IMR-90 (cell line): ENCODE results near the gene CALN1. TPM values are rescaled to one million over a fixed set of nuclear protein-coding genes. Genes with fewer than 3 reads are reported as not detected.

Experiments used
- ATAC-seq: fragments of 200-7000 bp; cut with Tn5 transposase; 2 replicates; pipeline ENCODE4 v1.9.1; 2020; ENCODE audit warnings: low read depth, mild to moderate bottlenecking, moderate library complexity
- BruUV-seq: library from RNA; stranded (reverse); fragments of 400-500 nt; replicated peaks from 2 replicates; lab custom pipeline; 2021; lab: Mats Ljungman, UMichigan
- CTCF ChIA-PET: fragments of 300-600 bp; formaldehyde crosslinking; extraction: SDS; loops from one replicate; lab custom pipeline; 2021; ENCODE audit warnings: antibody characterized with exemption; lab: Yijun Ruan, JAX
- POLR2A ChIA-PET: fragments of 300-600 bp; sonication (Branson Sonifier 250); formaldehyde crosslinking; loops from one replicate; lab custom pipeline; 2022; ENCODE audit warnings: antibody characterized with exemption; ENCODE audit not compliant: unreplicated experiment; lab: Charles Lee
- DNase-seq: peaks from one replicate; pipeline ENCODE4 v3.0.0; 2013
- H2AFZ ChIP-seq: replicated peaks from 2 replicates; pipeline ENCODE3; 2013; ENCODE audit warnings: low read length, mild to moderate bottlenecking; ENCODE audit not compliant: poor library complexity
- H2AK5ac ChIP-seq: 2 replicates; pipeline ENCODE4 v1.6.1; 2013; ENCODE audit warnings: low read depth, low read length, inconsistent platforms
- H2AK9ac ChIP-seq: replicated peaks from 2 replicates; pipeline ENCODE3; 2013; ENCODE audit warnings: mild to moderate bottlenecking, low read depth, low read length, moderate library complexity; ENCODE audit not compliant: poor library complexity
- H2BK120ac ChIP-seq: 2 replicates; pipeline ENCODE4 v1.6.1; 2013; ENCODE audit warnings: low read depth, low read length, inconsistent platforms
- H2BK15ac ChIP-seq: 3 replicates; pipeline ENCODE4 v1.6.1; 2013; ENCODE audit warnings: low read depth, low read length, inconsistent platforms
- H2BK20ac ChIP-seq: 2 replicates; pipeline ENCODE4 v1.6.1; 2013; ENCODE audit warnings: low read depth, mild to moderate bottlenecking, inconsistent platforms, low read length, moderate library complexity
- H2BK5ac ChIP-seq: 2 replicates; pipeline ENCODE4 v1.6.1; 2013; ENCODE audit warnings: mild to moderate bottlenecking, low read depth, low read length, inconsistent platforms; ENCODE audit not compliant: poor library complexity, severe bottlenecking
- H3K14ac ChIP-seq: replicated peaks from 2 replicates; pipeline ENCODE4 v1.6.1; 2013; ENCODE audit warnings: low read depth, low read length, inconsistent platforms
- H3K18ac ChIP-seq: 2 replicates; pipeline ENCODE4 v1.6.1; 2013; ENCODE audit warnings: low read depth, low read length, control low read depth
- H3K23ac ChIP-seq: 2 replicates; pipeline ENCODE4 v1.6.1; 2013; ENCODE audit warnings: low read depth, low read length, inconsistent platforms
- H3K27ac ChIP-seq: 2 replicates; pipeline ENCODE4 v1.5.1; 2013; ENCODE audit warnings: mild to moderate bottlenecking, control low read depth, low read length; ENCODE audit not compliant: insufficient read depth
- H3K27me3 ChIP-seq: 2 replicates; pipeline ENCODE4 v1.6.1; 2013; ENCODE audit warnings: low read length; ENCODE audit not compliant: control insufficient read depth, insufficient read depth
- H3K36me3 ChIP-seq: 2 replicates; pipeline ENCODE4 v1.6.1; 2013; ENCODE audit warnings: low read length, mixed read lengths; ENCODE audit not compliant: control insufficient read depth, insufficient read depth
- H3K4ac ChIP-seq: 2 replicates; pipeline ENCODE4 v1.6.1; 2013; ENCODE audit warnings: low read depth, low read length, inconsistent platforms
- H3K4me1 ChIP-seq: 2 replicates; pipeline ENCODE4 v1.6.1; 2013; ENCODE audit warnings: low read length, mixed read lengths; ENCODE audit not compliant: control insufficient read depth, insufficient read depth
- H3K4me2 ChIP-seq: 2 replicates; pipeline ENCODE4 v1.6.1; 2013; ENCODE audit warnings: low read depth, mild to moderate bottlenecking, control low read depth, low read length, moderate library complexity
- H3K4me3 ChIP-seq: 2 replicates; pipeline ENCODE4 v1.5.1; 2013; ENCODE audit warnings: low read depth, mild to moderate bottlenecking, control low read depth, low read length, moderate library complexity; ENCODE audit not compliant: insufficient read depth
- H3K56ac ChIP-seq: 2 replicates; pipeline ENCODE4 v1.6.1; 2013; ENCODE audit warnings: low read length, inconsistent platforms; ENCODE audit not compliant: insufficient read depth; ENCODE audit errors: extremely low read depth
- H3K79me1 ChIP-seq, 2 experiments: 2 replicates each; pipeline ENCODE4 v1.6.1; 2013; ENCODE audit warnings: low read length in 2 of 2, inconsistent platforms in 1 of 2, low read depth in 1 of 2
- H3K9ac ChIP-seq: 2 replicates; pipeline ENCODE4 v1.6.1; 2013; ENCODE audit warnings: low read depth, low read length, control low read depth
- H3K9me1 ChIP-seq: 2 replicates; pipeline ENCODE4 v1.6.1; 2013; ENCODE audit warnings: low read length, inconsistent platforms; ENCODE audit not compliant: insufficient read depth
- H3K9me3 ChIP-seq: 2 replicates; pipeline ENCODE4 v1.6.1; 2013; ENCODE audit warnings: low read length; ENCODE audit not compliant: control insufficient read depth, insufficient read depth
- H4K20me1 ChIP-seq: 2 replicates; pipeline ENCODE4 v1.6.1; 2013; ENCODE audit warnings: low read length, inconsistent platforms; ENCODE audit not compliant: insufficient read depth
- H4K5ac ChIP-seq: 2 replicates; pipeline ENCODE4 v1.6.1; 2013; ENCODE audit warnings: mild to moderate bottlenecking, low read depth, low read length, control low read depth
- H4K8ac ChIP-seq, 2 experiments: 2 replicates each; pipeline ENCODE4 v1.6.1; 2013; ENCODE audit warnings: low read depth in 2 of 2, low read length in 2 of 2, control low read depth in 1 of 2, inconsistent platforms in 1 of 2
- H4K91ac ChIP-seq: 2 replicates; pipeline ENCODE4 v1.6.1; 2013; ENCODE audit warnings: low read depth, low read length, inconsistent platforms; ENCODE audit not compliant: insufficient read depth
- BHLHE40 ChIP-seq: fragments of 150-350 bp; IDR thresholded peaks from 2 replicates; pipeline ENCODE4 v1.6.1; 2016; ENCODE audit warnings: mild to moderate bottlenecking, low read depth, low read length
- CHD1 ChIP-seq: IDR thresholded peaks from 2 replicates; pipeline ENCODE4 v1.6.1; 2012; ENCODE audit warnings: low read depth, low read length, improper control_type of control experiment
- FOS ChIP-seq: fragments of 150-350 bp; IDR thresholded peaks from 2 replicates; pipeline ENCODE4 v1.6.1; 2016; ENCODE audit warnings: low read depth, low read length
- MAZ ChIP-seq: IDR thresholded peaks from 2 replicates; pipeline ENCODE4 v1.6.1; 2012; ENCODE audit warnings: low read depth, mild to moderate bottlenecking, low read length, improper control_type of control experiment, moderate library complexity, borderline replicate concordance
- MXI1 ChIP-seq: IDR thresholded peaks from 2 replicates; pipeline ENCODE4 v1.6.1; 2012; ENCODE audit warnings: low read depth, mild to moderate bottlenecking, low read length, moderate library complexity, borderline replicate concordance
- NFE2L2 ChIP-seq: fragments of 150-350 bp; IDR thresholded peaks from 2 replicates; pipeline ENCODE4 v1.6.1; 2016; ENCODE audit warnings: low read depth, mild to moderate bottlenecking, low read length
- POLR2A ChIP-seq: IDR thresholded peaks from 2 replicates; pipeline ENCODE4 v1.6.1; 2012; ENCODE audit warnings: mild to moderate bottlenecking, low read depth, low read length
- RAD21 ChIP-seq: IDR thresholded peaks from 2 replicates; pipeline ENCODE4 v1.6.1; 2012; ENCODE audit warnings: low read length, improper control_type of control experiment
- RCOR1 ChIP-seq: IDR thresholded peaks from 2 replicates; pipeline ENCODE4 v1.6.1; 2012; ENCODE audit warnings: mild to moderate bottlenecking, low read length, improper control_type of control experiment; ENCODE audit not compliant: insufficient replicate concordance
- RFX5 ChIP-seq: IDR thresholded peaks from 2 replicates; pipeline ENCODE4 v1.8.0; 2012; ENCODE audit warnings: low read depth, mild to moderate bottlenecking, low read length, moderate library complexity
- SMC3 ChIP-seq: fragments of 150-350 bp; IDR thresholded peaks from 2 replicates; pipeline ENCODE4 v1.6.1; 2016; ENCODE audit warnings: low read depth, mild to moderate bottlenecking, antibody characterized with exemption, low read length, moderate library complexity
- WGBS, 2 experiments: methylation state at CpG; one replicate each; pipeline versions ENCODE4 v1.1.5 to v1.1.7; 2013; ENCODE audit warnings: missing lambda C conversion rate in 2 of 2; ENCODE audit not compliant: insufficient read length in 1 of 2; ENCODE audit errors: extremely low coverage in 2 of 2; 5-methylcytosine and 5-hydroxymethylcytosine counted together
- dilution Hi-C: fragments of 300-500 bp; cut with HindIII; formaldehyde crosslinking; loops from one replicate; pipeline ENCODE4 v1.14.3; 2018; ENCODE audit warnings: low sequenced_read_pairs; ENCODE audit not compliant: unreplicated experiment
- in situ Hi-C: fragments of 300-500 bp; cut with MboI; formaldehyde crosslinking; loops from 3 replicates; pipeline ENCODE4 v1.14.3; 2019; ENCODE audit warnings: low sequenced_read_pairs, inconsistent platforms, mixed read lengths
- intact Hi-C: fragments of 100-400 bp; cut with micrococcal nuclease; formaldehyde crosslinking; loops from 2 replicates; pipeline ENCODE4 v1.10.0; 2022
- polyA plus RNA-seq, 3 experiments: library from polyadenylated mRNA; depleted of rRNA; stranded (reverse); fragments of >200 nt; gene quantifications; 2 replicates each; pipeline ENCODE4 v1.2.3, GENCODE V29; 2012; ENCODE audit warnings: low replicate concordance in 1 of 3
- total RNA-seq: library from RNA; depleted of rRNA; stranded (reverse); fragments of >200 nt; gene quantifications from 2 replicates; pipeline ENCODE4 v1.2.3, GENCODE V29; 2012
- TF ChIP-seq, protein P1 (sequence below): fragments of 150-350 bp; IDR thresholded peaks from 2 replicates; pipeline ENCODE4 v1.6.1; 2017; ENCODE audit warnings: mild to moderate bottlenecking, antibody characterized with exemption, low read length, low read depth
- TF ChIP-seq, protein P2 (sequence below): fragments of 150-350 bp; IDR thresholded peaks from 2 replicates; pipeline ENCODE4 v1.6.1; 2016; ENCODE audit warnings: low read depth, mild to moderate bottlenecking, low read length, moderate library complexity, borderline replicate concordance

The CALN1 gene
- total and polyA plus RNA-seq, 2 of the 4 experiments (the other 2 are of a cell fraction), result not detected

DNA sequence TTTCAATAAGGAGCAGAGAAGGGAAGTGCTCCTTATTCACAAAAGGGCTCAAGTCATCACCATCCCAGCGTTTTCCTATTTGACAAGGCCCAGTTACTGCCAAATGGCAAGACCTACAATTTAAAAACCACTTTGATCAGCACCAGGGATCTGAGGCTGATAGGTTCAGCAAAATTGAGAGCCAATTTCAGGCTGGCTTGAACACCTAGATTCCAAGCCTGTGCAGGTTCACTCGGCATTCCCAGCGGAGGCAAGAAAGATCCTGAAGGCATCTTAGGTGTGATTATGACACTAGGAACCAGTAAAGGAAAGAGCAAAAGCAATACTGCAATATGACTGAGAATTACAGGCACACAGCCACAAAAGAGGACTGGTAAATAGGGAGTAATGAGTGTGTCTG lies 441.4 kb downstream of the CALN1 start:
- Histone ChIP-seq H3K27ac (no peak overlapping the region), H2BK5ac (no peak overlapping the region), H3K4me1 (no peaks in the 10 kb centered on the region), H3K9me1 (no peaks in the 10 kb centered on the region), H3K18ac (no peak overlapping the region), H2BK20ac (no peak overlapping the region), H2AK9ac (no peak overlapping the region), H3K4me2 (no peak overlapping the region), H4K5ac (no peak overlapping the region), H2AK5ac (no peak overlapping the region), H3K56ac (no peak overlapping the region), H4K20me1 (no peaks in the 10 kb centered on the region), H3K4ac (no peak overlapping the region), H3K23ac (no peak overlapping the region), H2BK120ac (no peak overlapping the region), H3K4me3 (no peak overlapping the region), H4K8ac (no peak overlapping the region), H3K27me3 (no peaks in the 10 kb centered on the region), H2AFZ (no peak overlapping the region), H3K9ac (no peak overlapping the region), H4K91ac (no peak overlapping the region), H3K9me3 (peaks cover 14% of the 10 kb centered on the region), H3K79me1 (no peaks in the 10 kb centered on the region), H2BK15ac (no peak overlapping the region), H3K36me3 (no peaks in the 10 kb centered on the region), H3K14ac (no peak overlapping the region)
- in situ Hi-C loops (no loop called here), dilution Hi-C loops (no loop called here), intact Hi-C loops (no loop called here)
- ATAC-seq (no peak), DNase-seq (no peak)
- ChIA-PET CTCF (no interaction called here), POLR2A (no interaction called here)
- TF ChIP-seq, protein P1, sequence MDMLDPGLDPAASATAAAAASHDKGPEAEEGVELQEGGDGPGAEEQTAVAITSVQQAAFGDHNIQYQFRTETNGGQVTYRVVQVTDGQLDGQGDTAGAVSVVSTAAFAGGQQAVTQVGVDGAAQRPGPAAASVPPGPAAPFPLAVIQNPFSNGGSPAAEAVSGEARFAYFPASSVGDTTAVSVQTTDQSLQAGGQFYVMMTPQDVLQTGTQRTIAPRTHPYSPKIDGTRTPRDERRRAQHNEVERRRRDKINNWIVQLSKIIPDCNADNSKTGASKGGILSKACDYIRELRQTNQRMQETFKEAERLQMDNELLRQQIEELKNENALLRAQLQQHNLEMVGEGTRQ, result no peak
- no peak for TF ChIP-seq RCOR1
- no peak for TF ChIP-seq NFE2L2
- no peak for TF ChIP-seq FOS
- TF ChIP-seq MXI1, result no peak
- TF ChIP-seq POLR2A, result no peak
- no peak for TF ChIP-seq SMC3
- no peak for TF ChIP-seq RFX5
- TF ChIP-seq BHLHE40, result no peak
- TF ChIP-seq, protein P2, sequence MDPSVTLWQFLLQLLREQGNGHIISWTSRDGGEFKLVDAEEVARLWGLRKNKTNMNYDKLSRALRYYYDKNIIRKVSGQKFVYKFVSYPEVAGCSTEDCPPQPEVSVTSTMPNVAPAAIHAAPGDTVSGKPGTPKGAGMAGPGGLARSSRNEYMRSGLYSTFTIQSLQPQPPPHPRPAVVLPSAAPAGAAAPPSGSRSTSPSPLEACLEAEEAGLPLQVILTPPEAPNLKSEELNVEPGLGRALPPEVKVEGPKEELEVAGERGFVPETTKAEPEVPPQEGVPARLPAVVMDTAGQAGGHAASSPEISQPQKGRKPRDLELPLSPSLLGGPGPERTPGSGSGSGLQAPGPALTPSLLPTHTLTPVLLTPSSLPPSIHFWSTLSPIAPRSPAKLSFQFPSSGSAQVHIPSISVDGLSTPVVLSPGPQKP, result no peak
- TF ChIP-seq CHD1, result no peak
- no peak for TF ChIP-seq RAD21
- no peak for TF ChIP-seq MAZ
- WGBS, 2 experiments, result 60% methylated on average over 2 of the region's 3 CpGs; no CpG with 5 or more reads in 1 of the 2 experiments
- BruUV-seq, result no TSS peak
